HUES64 (cell line): ENCODE results near the gene FZD7.

Source experiments
- H3K27ac ChIP-seq: 2 replicates; pipeline ENCODE4 v1.7.0; 2013; ENCODE audit warnings: low read depth, low read length, inconsistent platforms
- H3K27me3 ChIP-seq: 2 replicates; pipeline ENCODE4 v1.6.1; 2013; ENCODE audit warnings: mild to moderate bottlenecking, low read length; ENCODE audit not compliant: insufficient read depth
- H3K36me3 ChIP-seq: 2 replicates; pipeline ENCODE4 v1.6.1; 2013; ENCODE audit warnings: mild to moderate bottlenecking, low read length; ENCODE audit not compliant: insufficient read depth
- H3K4me1 ChIP-seq: 2 replicates; pipeline ENCODE4 v1.6.1; 2013; ENCODE audit warnings: mild to moderate bottlenecking, low read length, moderate library complexity; ENCODE audit not compliant: insufficient read depth
- H3K4me3 ChIP-seq: 2 replicates; pipeline ENCODE4 v1.5.1; 2013; ENCODE audit warnings: mild to moderate bottlenecking, low read length, moderate library complexity
- H3K9ac ChIP-seq: 2 replicates; pipeline ENCODE4 v1.6.1; 2013; ENCODE audit warnings: mild to moderate bottlenecking, low read depth, low read length
- H3K9me3 ChIP-seq: 2 replicates; pipeline ENCODE4 v1.6.1; 2013; ENCODE audit warnings: low read depth, low read length; ENCODE audit not compliant: insufficient read depth
- WGBS: fragments of 150-250, 120-280 bp; methylation state at CpG from one replicate; pipeline ENCODE4 v1.1.7; 2013; ENCODE audit warnings: missing lambda C conversion rate; 5-methylcytosine and 5-hydroxymethylcytosine counted together

The FZD7 gene

DNA sequence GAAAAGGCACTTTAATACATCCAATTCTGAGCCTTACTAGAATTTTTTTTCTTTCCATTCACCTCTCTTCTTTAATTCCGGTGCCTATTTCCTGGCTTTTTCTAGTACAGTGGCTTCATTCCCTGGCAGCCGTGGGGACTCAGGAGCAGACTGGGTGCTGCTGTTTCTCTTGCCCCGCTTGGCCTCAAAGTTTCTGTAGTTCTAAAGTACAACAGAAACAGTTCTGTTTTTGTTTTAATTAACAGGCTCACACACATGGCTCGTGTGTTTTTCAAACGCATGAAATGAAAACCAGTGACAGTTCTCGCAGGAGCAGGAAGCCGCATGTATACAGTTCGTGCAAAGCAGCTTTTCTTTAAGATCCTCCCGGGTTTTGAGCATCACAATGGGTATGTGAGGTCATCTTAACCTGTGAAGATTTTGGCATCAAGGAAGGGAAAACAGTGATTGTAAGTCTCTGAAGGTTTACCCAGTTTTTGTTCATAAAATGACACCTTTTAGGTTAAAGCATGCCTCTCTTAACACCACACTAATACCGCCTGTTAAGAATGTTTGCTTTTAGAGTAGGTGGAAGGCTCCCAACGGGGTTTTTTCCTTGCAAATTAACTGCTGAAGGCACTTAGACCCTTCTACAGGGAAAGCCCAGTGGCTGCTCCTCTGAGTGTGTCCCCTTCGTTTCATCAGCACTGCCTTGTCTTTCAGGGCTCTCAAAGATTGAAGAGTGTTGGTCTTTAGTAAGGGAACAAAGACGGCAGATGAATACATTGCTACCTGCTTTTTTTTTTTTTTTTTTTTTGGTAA, 5.8 kb downstream of the FZD7 start:
- peaks cover 35% of the 10 kb centered on the region for H3K4me1 ChIP-seq
- H3K27me3 ChIP-seq = no peaks in the 10 kb centered on the region; the same call in 1 of the 2 replicates
- peak overlapping the region; percentile 42 for H3K9ac ChIP-seq
- WGBS = 10% methylated on average over 11 of the region's 13 CpGs
- peak overlapping the region; percentile 83 for H3K4me3 ChIP-seq
- H3K27ac ChIP-seq = peak overlapping the region; percentile 75; the same call in 1 of the 2 replicates
- H3K36me3 ChIP-seq = peaks cover 42% of the 10 kb centered on the region
- no peaks in the 10 kb centered on the region for H3K9me3 ChIP-seq

DNA sequence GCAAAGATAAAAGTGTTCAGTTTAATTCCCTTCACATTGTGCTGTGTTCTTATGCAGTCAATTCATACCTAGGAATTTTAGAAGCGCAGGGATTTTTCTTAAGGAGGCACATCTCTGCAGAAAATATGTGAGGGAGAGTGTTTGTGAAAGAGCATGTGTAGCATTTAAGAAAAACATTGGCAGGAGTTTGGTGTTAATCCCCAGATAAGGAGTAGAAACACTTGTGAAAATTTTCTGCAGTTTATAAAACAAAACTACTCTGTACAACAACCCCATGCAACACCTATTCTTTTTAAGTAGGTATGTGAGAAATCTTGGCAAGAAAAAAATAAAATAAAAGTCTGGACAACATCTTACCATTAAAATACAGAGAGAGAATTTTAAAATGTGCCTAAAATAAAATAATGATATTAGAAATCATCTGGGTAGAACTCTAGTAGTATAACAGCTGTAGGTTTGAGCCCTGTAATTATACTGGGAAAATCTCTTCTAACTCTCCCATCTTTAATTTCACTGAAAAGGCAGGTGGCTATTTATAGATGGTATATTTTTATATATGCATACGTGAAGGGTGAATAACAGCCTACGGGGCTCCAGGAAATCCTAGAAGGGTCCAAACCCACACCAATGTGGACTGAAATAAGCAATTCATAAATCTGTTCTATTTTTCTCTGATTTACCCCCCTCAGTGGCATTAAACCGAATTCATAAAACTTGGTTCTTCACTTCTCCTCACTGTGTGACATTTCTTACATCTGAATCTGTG, 6.6 kb downstream of the FZD7 start:
- Histone ChIP-seq H3K4me3 (no peak overlapping the region), H3K9ac (no peak overlapping the region), H3K27ac (no peak overlapping the region; the same call in 1 of the 2 replicates), H3K36me3 (peaks cover 41% of the 10 kb centered on the region), H3K27me3 (no peaks in the 10 kb centered on the region; the same call in 1 of the 2 replicates), H3K9me3 (no peaks in the 10 kb centered on the region), H3K4me1 (peaks cover 35% of the 10 kb centered on the region)
- WGBS = 84% methylated on average over 4 of the region's 4 CpGs

DNA sequence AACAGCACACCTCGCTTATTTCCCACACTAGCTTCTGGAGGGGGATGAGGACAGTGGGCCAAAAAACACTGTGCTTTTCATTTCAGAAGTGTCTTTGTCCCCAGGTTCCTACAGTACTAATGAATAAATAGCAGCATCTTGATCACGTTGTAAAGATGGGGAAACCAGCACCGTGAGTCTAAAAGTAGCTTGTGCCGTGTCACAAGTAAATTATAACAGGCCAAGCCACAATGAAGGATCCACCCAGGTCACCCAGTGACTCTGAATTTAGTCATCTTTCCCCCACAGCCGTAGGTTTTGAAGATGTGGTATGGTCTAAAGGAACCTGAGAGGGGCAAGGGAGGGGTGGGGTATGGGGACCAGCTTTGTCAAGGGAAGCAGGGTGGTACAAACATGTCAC, 8.8 kb downstream of the FZD7 start:
- no peak overlapping the region for H3K4me3 ChIP-seq
- H3K27ac ChIP-seq = no peak overlapping the region

DNA sequence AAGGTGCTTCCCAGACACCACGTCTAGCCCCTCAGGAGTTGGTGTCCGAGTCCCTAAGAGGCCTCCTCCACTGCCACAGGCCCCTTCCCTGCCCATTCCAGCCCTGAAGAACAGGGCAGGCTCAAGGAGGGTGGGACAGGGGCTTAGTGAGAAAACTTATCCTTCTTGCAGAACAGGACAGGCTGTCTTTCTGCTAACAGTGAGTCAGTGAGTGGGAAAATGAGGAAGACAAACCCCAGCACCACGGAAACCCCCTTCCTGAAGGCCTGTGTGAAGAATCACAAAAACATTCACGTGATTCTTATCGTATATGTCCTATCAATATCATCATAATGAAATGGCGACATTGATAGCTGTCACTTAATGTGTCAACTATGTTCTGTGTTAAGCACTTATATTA, 9.8 kb downstream of the FZD7 start:
- no peaks in the 10 kb centered on the region for H3K27me3 ChIP-seq
- H3K36me3 ChIP-seq = peaks cover 9% of the 10 kb centered on the region
- no peak overlapping the region for H3K27ac ChIP-seq
- WGBS = 91% methylated on average over 6 of the region's 6 CpGs
- no peak overlapping the region for H3K4me3 ChIP-seq
- peaks cover 24% of the 10 kb centered on the region for H3K4me1 ChIP-seq
- H3K9ac ChIP-seq = no peak overlapping the region
- no peaks in the 10 kb centered on the region for H3K9me3 ChIP-seq

More for the DNA sequence above, 8.8 kb downstream of the FZD7 start:
- no peaks in the 10 kb centered on the region for H3K27me3 ChIP-seq
- H3K4me1 ChIP-seq = peaks cover 34% of the 10 kb centered on the region
- H3K9ac ChIP-seq = no peak overlapping the region
- no peaks in the 10 kb centered on the region for H3K9me3 ChIP-seq
- H3K36me3 ChIP-seq = peaks cover 19% of the 10 kb centered on the region
- whole genome bisulfite sequencing = 97% methylated on average over 5 of the region's 5 CpGs

DNA sequence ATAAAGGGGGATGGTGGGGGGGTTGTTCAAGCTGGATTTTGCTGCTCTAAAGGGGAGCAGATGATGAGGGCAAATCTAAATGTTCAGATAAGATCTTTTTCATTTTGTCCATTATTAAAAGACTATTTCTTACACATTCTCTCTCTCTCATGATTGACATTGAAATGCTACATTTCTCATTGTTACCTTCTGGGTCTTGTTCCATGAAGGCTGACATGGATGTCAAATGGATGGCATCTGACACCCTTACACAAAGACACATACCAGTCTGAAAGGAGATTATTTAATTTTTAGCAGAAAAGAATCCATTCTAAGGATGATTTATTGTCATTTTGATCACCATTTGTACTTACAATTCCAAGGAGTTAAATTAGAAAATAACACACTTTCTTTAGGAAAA, 11.1 kb downstream of the FZD7 start:
- H3K36me3 ChIP-seq = peaks cover 6% of the 10 kb centered on the region; the same call in 1 of the 2 replicates
- no peaks in the 10 kb centered on the region for H3K9me3 ChIP-seq
- H3K4me1 ChIP-seq = peaks cover 11% of the 10 kb centered on the region; the same call in 1 of the 2 replicates
- no peaks in the 10 kb centered on the region for H3K27me3 ChIP-seq
- no peak overlapping the region for H3K9ac ChIP-seq
- H3K4me3 ChIP-seq = no peak overlapping the region
- no peak overlapping the region for H3K27ac ChIP-seq

DNA sequence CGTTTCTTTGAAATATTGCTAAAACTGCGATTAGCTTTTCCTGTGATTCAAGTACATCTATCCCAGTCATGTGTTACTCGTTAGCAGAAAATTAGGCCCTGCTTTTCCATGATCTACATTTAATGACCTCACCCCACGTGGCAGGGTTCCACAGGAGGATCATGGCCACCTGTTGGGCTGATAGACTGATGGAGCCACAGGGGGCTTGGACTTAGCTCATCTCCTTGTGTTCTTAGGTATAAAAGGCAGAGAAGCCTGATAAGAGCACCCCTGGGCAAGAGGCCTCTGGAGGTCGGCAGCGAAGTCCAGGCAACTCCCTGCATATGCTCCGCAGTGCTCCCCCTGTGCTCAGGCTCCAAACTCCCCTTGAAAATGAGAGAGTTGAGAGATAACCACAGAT, 12.9 kb downstream of the FZD7 start:
- 89% methylated on average over 7 of the region's 7 CpGs for WGBS
- Histone ChIP-seq H3K9ac (no peak overlapping the region), H3K27me3 (no peaks in the 10 kb centered on the region), H3K4me3 (no peak overlapping the region), H3K4me1 (no peaks in the 10 kb centered on the region), H3K36me3 (no peaks in the 10 kb centered on the region), H3K9me3 (no peaks in the 10 kb centered on the region), H3K27ac (no peak overlapping the region)

DNA sequence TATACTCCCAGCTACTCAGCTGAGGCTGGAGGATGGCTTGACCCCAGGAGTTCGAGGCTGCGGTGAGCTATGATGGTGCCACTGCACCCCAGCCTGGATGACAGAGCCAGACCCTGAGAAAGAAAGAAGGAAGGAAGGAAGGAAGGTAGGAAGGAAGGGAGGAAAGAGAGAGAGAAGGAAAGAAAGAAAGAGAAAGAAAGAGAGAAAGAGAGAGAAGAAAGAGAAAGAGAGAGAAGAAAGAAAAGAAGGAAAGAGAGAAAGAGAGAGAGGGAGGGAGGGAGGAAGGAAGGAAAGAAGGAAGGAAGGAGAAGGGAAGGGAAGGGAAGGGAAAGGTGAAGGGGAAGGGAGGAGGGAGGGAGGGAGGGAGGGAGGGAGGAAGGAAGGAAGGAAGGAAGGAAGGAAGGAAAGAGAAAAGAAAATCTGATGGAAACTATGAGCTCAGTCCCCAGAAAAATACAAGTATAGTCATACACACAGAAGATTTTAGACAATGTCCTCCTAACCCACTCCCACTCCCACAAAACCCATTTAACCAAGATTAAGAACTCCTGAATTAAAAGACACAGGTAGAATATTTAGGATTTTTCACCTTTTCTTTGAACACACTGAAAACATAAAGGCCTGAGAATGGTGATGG, 15.6 kb downstream of the FZD7 start:
- H3K36me3 ChIP-seq = no peaks in the 10 kb centered on the region
- 97% methylated on average over 2 of the region's 2 CpGs for WGBS
- no peak overlapping the region for H3K9ac ChIP-seq
- H3K27me3 ChIP-seq = no peaks in the 10 kb centered on the region
- H3K4me1 ChIP-seq = peaks cover 10% of the 10 kb centered on the region; the same call in 1 of the 2 replicates
- H3K4me3 ChIP-seq = no peak overlapping the region
- H3K9me3 ChIP-seq = no peaks in the 10 kb centered on the region
- no peak overlapping the region for H3K27ac ChIP-seq

DNA sequence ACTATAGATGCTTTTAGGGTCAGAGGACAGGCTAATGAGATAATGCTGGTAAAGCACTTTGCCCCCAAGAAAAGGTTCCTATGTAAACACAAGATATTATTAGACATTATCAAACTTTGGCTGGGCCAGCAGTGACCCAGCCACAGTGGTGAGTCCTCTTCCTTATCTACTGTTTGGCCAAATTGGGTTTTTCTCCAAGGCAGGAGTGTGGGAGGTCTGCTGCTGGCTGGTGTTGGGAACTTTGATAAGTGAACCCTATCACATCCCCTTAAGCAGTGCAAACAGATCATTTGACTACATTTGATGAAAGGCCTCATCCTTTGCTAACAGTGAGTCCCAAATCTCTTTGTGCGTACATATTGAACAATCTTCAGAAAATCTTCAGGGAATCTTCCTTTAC, 16.2 kb downstream of the FZD7 start:
- no peaks in the 10 kb centered on the region for H3K27me3 ChIP-seq
- WGBS = 93% methylated on average over 1 of the region's 1 CpG
- no peak overlapping the region for H3K27ac ChIP-seq
- no peaks in the 10 kb centered on the region for H3K36me3 ChIP-seq
- no peaks in the 10 kb centered on the region for H3K9me3 ChIP-seq
- no peak overlapping the region for H3K9ac ChIP-seq
- H3K4me3 ChIP-seq = no peak overlapping the region
- peaks cover 10% of the 10 kb centered on the region; the same call in 1 of the 2 replicates for H3K4me1 ChIP-seq

DNA sequence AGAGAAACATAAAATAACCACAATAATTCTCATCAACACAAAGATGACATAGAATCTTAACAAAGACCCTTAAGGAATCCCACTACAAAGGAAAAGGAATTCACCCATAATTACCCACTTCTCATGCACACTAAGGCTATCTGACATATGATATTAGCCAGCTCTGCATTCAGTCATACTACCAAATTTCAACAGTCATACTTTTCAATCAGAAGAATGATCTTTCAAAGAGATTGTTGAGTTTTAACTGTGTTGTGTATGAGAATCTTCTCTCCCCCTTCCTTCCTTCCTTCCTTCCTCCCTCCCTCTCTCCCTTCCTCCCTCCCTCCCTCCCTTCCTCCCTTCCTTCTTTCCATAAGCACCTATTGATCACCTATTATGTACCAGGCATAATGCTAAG, 17.0 kb downstream of the FZD7 start:
- no peaks in the 10 kb centered on the region for H3K9me3 ChIP-seq
- peaks cover 10% of the 10 kb centered on the region; the same call in 1 of the 2 replicates for H3K4me1 ChIP-seq
- H3K4me3 ChIP-seq = no peak overlapping the region
- H3K27me3 ChIP-seq = no peaks in the 10 kb centered on the region
- no peak overlapping the region for H3K27ac ChIP-seq
- no peak overlapping the region for H3K9ac ChIP-seq
- no peaks in the 10 kb centered on the region for H3K36me3 ChIP-seq

DNA sequence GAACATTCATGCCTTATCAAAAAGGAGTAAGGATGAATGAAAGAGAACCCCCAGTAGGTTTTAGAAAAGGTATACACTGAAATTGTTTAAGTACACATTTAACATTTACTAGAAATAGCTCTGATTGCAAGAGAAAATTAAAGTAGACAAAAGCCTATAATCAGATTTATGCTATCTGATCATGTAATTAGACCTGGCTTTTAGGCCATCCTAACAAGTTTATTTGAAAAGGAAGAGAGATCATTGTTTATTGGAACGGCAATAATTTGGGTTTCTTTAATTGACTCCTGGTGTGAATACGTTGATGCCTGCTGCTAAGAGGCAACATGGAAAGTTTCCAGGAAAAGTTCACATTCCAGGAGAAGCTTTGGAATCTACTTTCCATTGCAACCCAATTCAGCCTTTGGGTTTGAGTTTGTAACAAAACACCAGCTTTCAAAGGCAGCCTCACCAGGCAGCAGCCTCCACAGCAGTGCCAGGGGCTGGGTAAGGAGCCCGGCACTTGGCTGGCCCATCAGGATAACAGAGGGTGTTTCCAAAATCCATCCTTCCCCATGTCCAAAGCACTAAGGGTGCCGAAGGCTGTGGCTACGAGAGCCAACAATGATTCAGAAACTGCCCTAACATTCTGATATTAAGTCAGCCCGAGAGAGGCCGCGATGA, 18.0 kb downstream of the FZD7 start:
- no peaks in the 10 kb centered on the region for H3K9me3 ChIP-seq
- H3K36me3 ChIP-seq = no peaks in the 10 kb centered on the region
- H3K4me1 ChIP-seq = peaks cover 10% of the 10 kb centered on the region; the same call in 1 of the 2 replicates
- H3K27me3 ChIP-seq = no peaks in the 10 kb centered on the region
- H3K9ac ChIP-seq = no peak overlapping the region
- no peak overlapping the region for H3K27ac ChIP-seq
- H3K4me3 ChIP-seq = no peak overlapping the region
- 73% methylated on average over 8 of the region's 8 CpGs for WGBS
